GM23338 (cell line): ENCODE data around the gene LGR5. TPM values are rescaled to one million over a fixed set of nuclear protein-coding genes. Genes with fewer than 3 reads are reported as not detected.
A peak's percentile ranks its signal among the peaks of the same experiment; 100 is the strongest.

Experiments used
- ATAC-seq: fragments of 200-7000 bp; cut with Tn5 transposase; 3 replicates; pipeline ENCODE4 v1.9.1; 2020
- DNase-seq: peaks from one replicate; pipeline ENCODE4 v3.0.0-alpha.2; 2015; ENCODE audit warnings: low spot score
- H2AFZ ChIP-seq: fragments of 200-600 bp; sonication (generic); 2 replicates; pipeline ENCODE4 v1.8.0; 2016; ENCODE audit warnings: antibody characterized with exemption, mild to moderate bottlenecking, moderate library complexity
- H3F3A ChIP-seq: fragments of 200-600 bp; sonication (generic); replicated peaks from 2 replicates; pipeline ENCODE4 v1.8.0; 2017; ENCODE audit warnings: antibody characterized with exemption, mixed run types, low read depth
- H3K27ac ChIP-seq: fragments of 200-600 bp; sonication (generic); 2 replicates; pipeline ENCODE4 v1.6.1; 2016; ENCODE audit warnings: low read depth
- H3K27me3 ChIP-seq: fragments of 200-600 bp; sonication (generic); 2 replicates; pipeline ENCODE4 v1.8.0; 2016; ENCODE audit warnings: mild to moderate bottlenecking, mixed run types, moderate library complexity; ENCODE audit not compliant: insufficient read depth
- H3K36me3 ChIP-seq: fragments of 200-600 bp; sonication (generic); 2 replicates; pipeline ENCODE4 v1.8.0; 2016; ENCODE audit warnings: mild to moderate bottlenecking; ENCODE audit not compliant: insufficient read depth
- H3K4me1 ChIP-seq: fragments of 200-600 bp; sonication (generic); 2 replicates; pipeline ENCODE4 v1.8.0; 2016; ENCODE audit warnings: mild to moderate bottlenecking, moderate library complexity; ENCODE audit not compliant: insufficient read depth
- H3K4me2 ChIP-seq: fragments of 200-600 bp; sonication (generic); 2 replicates; pipeline ENCODE4 v1.7.1; 2017; ENCODE audit warnings: mixed run types
- H3K4me3 ChIP-seq: fragments of 200-600 bp; sonication (generic); 2 replicates; pipeline ENCODE4 v1.6.1; 2016; ENCODE audit warnings: mixed run types
- H3K79me2 ChIP-seq: fragments of 200-600 bp; sonication (generic); replicated peaks from 2 replicates; pipeline ENCODE4 v1.8.0; 2017; ENCODE audit warnings: mild to moderate bottlenecking; ENCODE audit not compliant: insufficient read depth
- H3K9me2 ChIP-seq: fragments of 200-600 bp; sonication (generic); 2 replicates; pipeline ENCODE4 v1.8.0; 2017; ENCODE audit not compliant: insufficient read depth
- H4K20me1 ChIP-seq: fragments of 200-600 bp; sonication (generic); replicated peaks from 2 replicates; pipeline ENCODE4 v1.8.0; 2017; ENCODE audit warnings: mild to moderate bottlenecking; ENCODE audit not compliant: insufficient read depth
- H3K27ac Mint-ChIP-seq: 2 replicates; pipeline ENCODE4 v1.8.0; 2020; ENCODE audit warnings: inconsistent platforms, mild to moderate bottlenecking, moderate library complexity, mixed read lengths
- H3K27me3 Mint-ChIP-seq: 3 replicates; pipeline ENCODE4 v1.8.0; 2022; ENCODE audit warnings: low read depth, mild to moderate bottlenecking, moderate library complexity, mixed read lengths, inconsistent platforms; ENCODE audit not compliant: insufficient read depth, poor library complexity
- H3K36me3 Mint-ChIP-seq: 3 replicates; pipeline ENCODE4 v1.8.0; 2021; ENCODE audit warnings: low read depth, mild to moderate bottlenecking, inconsistent platforms, moderate library complexity, mixed read lengths
- H3K4me1 Mint-ChIP-seq: 3 replicates; pipeline ENCODE4 v1.8.0; 2020; ENCODE audit warnings: mild to moderate bottlenecking, inconsistent platforms, mixed read lengths
- H3K4me3 Mint-ChIP-seq: 3 replicates; pipeline ENCODE4 v1.8.0; 2021; ENCODE audit warnings: moderate library complexity, mild to moderate bottlenecking, inconsistent platforms, mixed read lengths
- H3K9me3 Mint-ChIP-seq: 3 replicates; pipeline ENCODE4 v1.8.0; 2020; ENCODE audit warnings: moderate library complexity, mild to moderate bottlenecking, inconsistent platforms, mixed read lengths
- CREB1 ChIP-seq: fragments of 250-450 bp; sonication (Bioruptor Pico); IDR thresholded peaks from 2 replicates; pipeline ENCODE4 v1.5.0; 2020; ENCODE audit warnings: low read depth, mild to moderate bottlenecking, moderate library complexity
- EZH2 ChIP-seq: fragments of 200-600 bp; sonication (generic); IDR thresholded peaks from one replicate; pipeline ENCODE4 v1.8.0; 2017; ENCODE audit warnings: antibody characterized with exemption, mild to moderate bottlenecking, low read depth; ENCODE audit not compliant: unreplicated experiment
- POLR2AphosphoS5 ChIP-seq: IDR thresholded peaks from 2 replicates; pipeline ENCODE4 v1.6.1; 2016; ENCODE audit warnings: antibody characterized with exemption, low read depth
- STAT1 ChIP-seq: IDR thresholded peaks from one replicate; pipeline ENCODE4 v1.6.1; 2016; ENCODE audit warnings: antibody characterized with exemption; ENCODE audit not compliant: unreplicated experiment
- ZNF114 ChIP-seq: fragments of 250-450 bp; sonication (Bioruptor Pico); IDR thresholded peaks from 2 replicates; pipeline ENCODE4 v1.5.0; 2020; ENCODE audit warnings: mild to moderate bottlenecking, moderate library complexity
- ZNF331 ChIP-seq: fragments of 250-450 bp; sonication (Bioruptor Pico); IDR thresholded peaks from 2 replicates; pipeline ENCODE4 v1.5.0; 2020; ENCODE audit warnings: low read depth, mild to moderate bottlenecking, moderate library complexity
- polyA plus RNA-seq: library from polyadenylated mRNA; unstranded; fragments of >200 nt; fragmentation: Nextera tagmentation; extraction: Ambion mirVana; gene quantifications from 2 replicates; pipeline ENCODE4 v1.2.1, GENCODE V29; 2016
- total RNA-seq: library from RNA; depleted of rRNA; stranded (reverse); fragments of >200 nt; shearing (Covaris generic); gene quantifications from 2 replicates; pipeline ENCODE4 v1.2.3, GENCODE V29; 2014
- TF ChIP-seq, protein P1 (sequence below): IDR thresholded peaks from one replicate; pipeline ENCODE4 v1.6.1; 2018; ENCODE audit warnings: antibody characterized with exemption; ENCODE audit not compliant: unreplicated experiment
- TF ChIP-seq, protein P2 (sequence below): IDR thresholded peaks from 2 replicates; pipeline ENCODE4 v1.6.1; 2016; ENCODE audit warnings: antibody characterized with exemption

The LGR5 gene
- total and polyA plus RNA-seq, 2 experiments from 2014 or later: 0.17 to 0.26 TPM

DNA sequence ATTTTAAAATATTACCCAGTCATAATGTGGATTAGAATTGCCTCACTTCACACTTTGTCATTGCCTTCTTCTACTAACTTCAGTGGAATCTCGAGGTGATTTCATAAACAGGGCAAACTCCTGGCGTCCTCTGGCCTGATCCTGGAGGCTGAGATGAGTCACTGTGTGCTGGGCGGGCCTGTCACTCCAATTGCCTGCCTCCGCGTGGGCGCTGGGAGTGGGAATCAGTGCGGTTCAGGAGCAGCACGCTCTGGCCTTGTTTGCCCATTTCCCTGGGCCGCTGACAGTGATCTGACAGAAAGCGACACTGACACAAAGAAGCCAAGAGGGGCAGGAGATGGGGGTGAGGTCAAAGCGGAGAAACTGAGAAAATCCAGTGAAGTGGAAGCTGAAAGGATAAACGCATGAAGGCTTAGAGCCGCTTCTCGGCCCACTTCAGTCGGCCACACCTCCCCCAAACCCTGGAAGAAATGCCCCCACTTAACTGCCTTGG is 29.7 kb downstream of the LGR5 start:
- peaks cover 7% of the 10 kb centered on the region; the same call in 2 of the 3 replicates for H3K4me1 Mint-ChIP-seq
- Histone ChIP-seq H3K9me2 (no peaks in the 10 kb centered on the region), H3K36me3 (no peaks in the 10 kb centered on the region), H4K20me1 (no peaks in the 10 kb centered on the region), H3F3A (no peaks in the 10 kb centered on the region), H3K4me2 (no peak overlapping the region), H3K4me1 (no peaks in the 10 kb centered on the region), H3K27ac (no peak overlapping the region), H3K79me2 (no peaks in the 10 kb centered on the region), H3K27me3 (no peaks in the 10 kb centered on the region), H2AFZ (peak overlapping the region; percentile 1), H3K4me3 (no peak overlapping the region)
- no peak for TF ChIP-seq ZNF331 (CRISPR knock-in tag)
- no peak for TF ChIP-seq EZH2
- TF ChIP-seq, protein P1, sequence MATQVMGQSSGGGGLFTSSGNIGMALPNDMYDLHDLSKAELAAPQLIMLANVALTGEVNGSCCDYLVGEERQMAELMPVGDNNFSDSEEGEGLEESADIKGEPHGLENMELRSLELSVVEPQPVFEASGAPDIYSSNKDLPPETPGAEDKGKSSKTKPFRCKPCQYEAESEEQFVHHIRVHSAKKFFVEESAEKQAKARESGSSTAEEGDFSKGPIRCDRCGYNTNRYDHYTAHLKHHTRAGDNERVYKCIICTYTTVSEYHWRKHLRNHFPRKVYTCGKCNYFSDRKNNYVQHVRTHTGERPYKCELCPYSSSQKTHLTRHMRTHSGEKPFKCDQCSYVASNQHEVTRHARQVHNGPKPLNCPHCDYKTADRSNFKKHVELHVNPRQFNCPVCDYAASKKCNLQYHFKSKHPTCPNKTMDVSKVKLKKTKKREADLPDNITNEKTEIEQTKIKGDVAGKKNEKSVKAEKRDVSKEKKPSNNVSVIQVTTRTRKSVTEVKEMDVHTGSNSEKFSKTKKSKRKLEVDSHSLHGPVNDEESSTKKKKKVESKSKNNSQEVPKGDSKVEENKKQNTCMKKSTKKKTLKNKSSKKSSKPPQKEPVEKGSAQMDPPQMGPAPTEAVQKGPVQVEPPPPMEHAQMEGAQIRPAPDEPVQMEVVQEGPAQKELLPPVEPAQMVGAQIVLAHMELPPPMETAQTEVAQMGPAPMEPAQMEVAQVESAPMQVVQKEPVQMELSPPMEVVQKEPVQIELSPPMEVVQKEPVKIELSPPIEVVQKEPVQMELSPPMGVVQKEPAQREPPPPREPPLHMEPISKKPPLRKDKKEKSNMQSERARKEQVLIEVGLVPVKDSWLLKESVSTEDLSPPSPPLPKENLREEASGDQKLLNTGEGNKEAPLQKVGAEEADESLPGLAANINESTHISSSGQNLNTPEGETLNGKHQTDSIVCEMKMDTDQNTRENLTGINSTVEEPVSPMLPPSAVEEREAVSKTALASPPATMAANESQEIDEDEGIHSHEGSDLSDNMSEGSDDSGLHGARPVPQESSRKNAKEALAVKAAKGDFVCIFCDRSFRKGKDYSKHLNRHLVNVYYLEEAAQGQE: no peak
- TF ChIP-seq STAT1: no peak
- TF ChIP-seq ZNF114: no peak
- H3K27me3 Mint-ChIP-seq: no peaks in the 10 kb centered on the region
- H3K4me3 Mint-ChIP-seq: no peak overlapping the region
- H3K9me3 Mint-ChIP-seq: no peaks in the 10 kb centered on the region; the same call in 2 of the 3 replicates
- no peaks in the 10 kb centered on the region for H3K36me3 Mint-ChIP-seq
- DNase-seq: peak; percentile 30
- peak; percentile 93 for ATAC-seq
- peak overlapping the region; percentile 30; the same call in 1 of the 2 replicates for H3K27ac Mint-ChIP-seq

DNA sequence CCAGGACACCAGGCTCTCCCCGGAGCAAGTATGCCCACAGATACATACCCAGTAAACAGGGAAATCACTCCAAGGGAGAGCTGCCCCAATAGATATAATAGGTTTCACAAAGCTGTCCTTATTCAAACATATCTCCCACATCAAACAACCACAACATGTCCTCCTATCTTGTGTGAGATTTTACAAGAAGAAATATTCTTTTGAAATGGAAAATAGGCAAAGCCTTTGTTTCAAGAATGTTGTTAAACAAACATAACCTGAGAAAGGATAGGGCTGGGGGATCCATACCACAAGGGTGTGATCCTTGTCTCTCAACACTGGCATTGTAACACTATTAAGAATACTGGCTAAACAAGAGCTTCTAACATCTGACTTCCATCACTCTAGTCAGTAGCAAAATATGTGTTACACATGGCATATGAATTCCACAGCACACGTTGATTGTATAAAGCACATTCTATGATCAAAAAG is 32.9 kb downstream of the LGR5 start:
- ATAC-seq: no peak
- TF ChIP-seq, protein P1: no peak
- TF ChIP-seq POLR2AphosphoS5 (no peak), CREB1 (CRISPR knock-in tag) (no peak)
- TF ChIP-seq, protein P2, sequence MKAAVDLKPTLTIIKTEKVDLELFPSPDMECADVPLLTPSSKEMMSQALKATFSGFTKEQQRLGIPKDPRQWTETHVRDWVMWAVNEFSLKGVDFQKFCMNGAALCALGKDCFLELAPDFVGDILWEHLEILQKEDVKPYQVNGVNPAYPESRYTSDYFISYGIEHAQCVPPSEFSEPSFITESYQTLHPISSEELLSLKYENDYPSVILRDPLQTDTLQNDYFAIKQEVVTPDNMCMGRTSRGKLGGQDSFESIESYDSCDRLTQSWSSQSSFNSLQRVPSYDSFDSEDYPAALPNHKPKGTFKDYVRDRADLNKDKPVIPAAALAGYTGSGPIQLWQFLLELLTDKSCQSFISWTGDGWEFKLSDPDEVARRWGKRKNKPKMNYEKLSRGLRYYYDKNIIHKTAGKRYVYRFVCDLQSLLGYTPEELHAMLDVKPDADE: no peak

More for the DNA sequence above, 32.9 kb downstream of the LGR5 start:
- no peak for DNase-seq
- Mint-ChIP-seq H3K9me3 (no peaks in the 10 kb centered on the region; the same call in 2 of the 3 replicates), H3K36me3 (no peaks in the 10 kb centered on the region), H3K27ac (no peak overlapping the region), H3K27me3 (no peaks in the 10 kb centered on the region), H3K4me3 (no peak overlapping the region), H3K4me1 (peaks cover 7% of the 10 kb centered on the region; the same call in 2 of the 3 replicates)
- Histone ChIP-seq H3K36me3 (no peaks in the 10 kb centered on the region), H3K9me2 (no peaks in the 10 kb centered on the region), H3K27ac (no peak overlapping the region), H3K79me2 (no peaks in the 10 kb centered on the region), H3K4me1 (no peaks in the 10 kb centered on the region), H3K27me3 (no peaks in the 10 kb centered on the region), H2AFZ (no peak overlapping the region), H4K20me1 (no peaks in the 10 kb centered on the region), H3K4me2 (no peak overlapping the region), H3F3A (no peaks in the 10 kb centered on the region), H3K4me3 (no peak overlapping the region)
